ENCODE results near the gene PLPP4. TPM values are rescaled to one million over a fixed set of nuclear protein-coding genes. Genes with fewer than 3 reads are reported as not detected.
A peak's percentile ranks its signal among the peaks of the same experiment; 100 is the strongest.

The PLPP4 gene
- total RNA-seq, 1 experiment from 2014 or later: 14.7 TPM

DNA sequence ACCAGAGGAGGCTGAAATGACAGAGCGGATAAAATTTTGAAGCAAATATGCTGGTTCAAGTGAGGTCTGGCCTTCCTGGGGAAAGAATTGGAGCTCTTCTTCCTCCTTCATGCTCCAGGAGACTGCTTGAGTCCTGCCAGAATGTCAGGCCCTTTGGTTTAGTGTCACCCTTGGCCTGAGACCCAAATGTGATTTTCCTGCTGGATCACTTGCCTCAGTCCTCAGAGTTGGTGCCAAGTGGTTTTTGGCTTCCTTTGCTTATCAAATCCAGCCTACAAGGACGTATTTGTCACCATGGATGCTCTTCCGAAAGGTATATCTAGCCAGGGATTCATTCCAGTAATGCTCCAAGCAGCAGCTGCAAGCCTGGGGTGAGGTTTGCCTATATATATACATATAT lies 118.4 kb downstream of the PLPP4 start:
- no peak for DNase-seq (ENCODE audit: low spot score)

DNA sequence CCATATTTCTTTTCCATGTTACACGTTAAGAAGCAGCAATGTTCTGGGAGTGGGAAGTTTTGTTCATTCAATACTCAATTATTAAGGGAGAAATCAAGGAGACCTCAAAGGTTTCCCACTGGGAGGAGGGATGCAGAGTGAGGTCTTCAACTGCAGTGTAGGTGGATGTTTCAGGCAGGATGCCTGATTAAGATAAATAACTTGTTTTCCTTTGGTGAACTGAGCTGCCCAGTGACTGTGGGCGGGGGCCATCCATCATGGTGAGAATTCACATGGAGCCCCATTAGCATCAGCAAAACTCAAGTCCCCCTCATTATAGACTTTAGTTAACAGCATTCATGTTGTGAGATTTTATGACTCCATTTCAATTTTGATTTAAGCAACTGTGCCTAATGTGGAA lies 121.1 kb downstream of the PLPP4 start:
- no peak for DNase-seq (ENCODE audit: low spot score)

GRCh38 chr10:120578890-120579289 lies 121.9 kb downstream of the PLPP4 start:
- no peak for DNase-seq (ENCODE audit: low spot score)

DNA sequence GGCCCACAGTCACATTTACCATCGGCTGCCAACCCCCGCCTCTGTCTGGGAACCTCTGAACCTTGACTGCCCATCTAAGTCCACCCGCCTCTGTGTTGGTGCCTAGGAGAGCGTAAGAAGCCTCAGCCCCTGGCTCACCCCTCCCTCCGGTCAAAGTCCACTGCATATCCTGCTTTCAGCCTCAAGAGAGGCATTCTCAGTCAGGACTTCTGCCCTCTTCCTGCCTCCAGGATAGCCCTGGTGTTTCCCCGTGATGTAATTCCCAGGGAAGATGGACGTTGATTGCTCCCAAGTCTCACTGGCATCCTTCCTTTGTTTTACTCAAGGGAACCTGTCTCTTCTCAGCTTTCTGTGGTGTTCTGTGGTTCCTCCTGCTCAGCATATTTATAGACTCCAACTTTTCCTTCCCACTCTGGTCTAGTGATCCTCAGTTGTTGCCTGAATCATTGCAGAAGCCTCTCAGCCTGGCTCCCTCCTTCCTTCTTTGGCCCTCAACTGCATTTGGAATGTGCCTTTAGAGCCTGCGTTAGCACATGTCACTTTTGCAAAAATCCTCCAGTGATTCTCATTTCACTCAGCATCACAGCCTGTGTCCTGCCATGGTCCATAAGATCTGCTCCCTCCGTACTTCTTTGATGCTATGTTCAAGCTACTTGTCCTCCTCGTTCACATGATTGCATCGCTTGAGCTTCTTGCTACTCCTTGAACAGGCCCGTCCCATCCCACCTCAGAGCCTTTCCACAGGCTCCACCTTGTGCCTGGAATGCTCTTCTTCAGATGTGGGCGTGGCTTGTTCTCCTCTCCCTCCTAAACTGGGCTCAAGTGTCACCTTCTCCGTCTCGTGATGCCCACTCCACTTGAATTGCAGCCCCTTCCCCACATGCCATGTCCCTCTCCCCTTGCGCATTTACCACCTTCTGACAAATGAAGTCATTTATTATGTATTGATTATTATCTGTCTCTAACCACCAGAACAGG lies 124.2 kb downstream of the PLPP4 start:
- DNase-seq (ENCODE audit: low spot score): no peak

GRCh38 chr10:120582753-120583152 lies 125.7 kb downstream of the PLPP4 start:
- DNase-seq (ENCODE audit: low spot score): no peak

- no peak for DNase-seq (ENCODE audit: low spot score)
Measured at GRCh38 chr10:120583424-120584108, 126.5 kb downstream of the PLPP4 start.

DNA sequence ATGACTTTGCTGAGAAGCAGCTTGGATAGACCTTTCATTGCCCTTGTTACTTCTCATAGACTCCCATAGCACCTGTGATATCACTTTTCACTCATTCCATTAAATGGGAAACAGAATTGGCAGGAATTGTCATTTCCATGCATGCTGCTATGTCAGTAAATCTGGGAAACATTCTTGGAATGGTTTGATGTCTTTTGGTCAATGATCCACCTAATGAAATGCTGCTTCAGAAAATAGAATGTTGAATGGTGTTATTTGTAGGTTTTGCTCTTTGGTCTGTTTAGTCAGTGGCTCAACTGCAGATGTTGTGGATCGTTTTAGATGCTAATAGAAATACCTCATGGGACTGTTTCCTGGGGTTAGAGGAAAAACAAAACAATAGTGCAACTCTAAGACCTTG lies 127.8 kb downstream of the PLPP4 start:
- no peak for DNase-seq (ENCODE audit: low spot score)

DNA sequence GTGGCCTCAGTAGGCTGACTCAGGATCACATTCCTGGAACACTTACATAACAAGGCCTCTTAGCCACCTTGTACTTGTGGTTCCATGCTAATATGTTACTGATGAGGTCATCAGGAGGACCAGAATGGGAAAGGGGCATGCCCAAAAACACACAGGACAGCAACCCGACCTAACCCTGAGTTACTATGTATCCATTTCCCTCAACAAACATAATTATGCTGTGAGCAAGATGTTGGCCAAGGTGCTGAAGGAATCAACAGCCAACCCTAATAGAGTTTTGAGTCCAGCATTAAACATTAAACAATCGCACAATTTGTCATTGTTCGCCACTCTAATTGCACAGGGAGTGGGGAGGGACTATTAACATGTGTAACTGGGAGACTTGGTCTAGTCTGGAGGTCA lies 129.4 kb downstream of the PLPP4 start:
- peak; percentile 38 for DNase-seq (ENCODE audit: low spot score)

GRCh38 chr10:120587061-120587460 lies 130.0 kb downstream of the PLPP4 start:
- DNase-seq (ENCODE audit: low spot score): no peak

DNA sequence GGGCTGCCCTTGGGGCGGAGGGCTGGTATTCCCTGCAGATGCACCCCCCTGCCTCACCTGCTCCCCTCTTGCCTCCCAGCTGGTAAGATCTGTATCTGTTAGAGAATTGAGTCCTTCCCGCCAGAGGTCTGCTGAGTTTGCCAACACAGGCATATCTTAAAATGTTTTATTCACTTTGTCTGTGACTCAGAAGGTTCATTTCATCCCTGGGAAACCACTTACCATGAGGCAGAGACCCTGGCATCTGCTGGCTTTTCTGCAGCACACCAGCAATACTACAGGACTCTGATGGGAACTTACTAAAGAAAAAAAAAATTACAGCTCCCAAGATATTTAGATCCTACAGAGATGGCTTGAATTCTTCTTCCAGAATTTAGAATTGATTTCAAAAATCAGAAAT lies 131.3 kb downstream of the PLPP4 start:
- DNase-seq (ENCODE audit: low spot score): no peak

- no peak for DNase-seq (ENCODE audit: low spot score)
Measured at GRCh38 chr10:120593693-120594092, 136.7 kb downstream of the PLPP4 start.

- DNase-seq (ENCODE audit: low spot score): no peak
Measured at GRCh38 chr10:120597902-120598301, 140.9 kb downstream of the PLPP4 start.

DNA sequence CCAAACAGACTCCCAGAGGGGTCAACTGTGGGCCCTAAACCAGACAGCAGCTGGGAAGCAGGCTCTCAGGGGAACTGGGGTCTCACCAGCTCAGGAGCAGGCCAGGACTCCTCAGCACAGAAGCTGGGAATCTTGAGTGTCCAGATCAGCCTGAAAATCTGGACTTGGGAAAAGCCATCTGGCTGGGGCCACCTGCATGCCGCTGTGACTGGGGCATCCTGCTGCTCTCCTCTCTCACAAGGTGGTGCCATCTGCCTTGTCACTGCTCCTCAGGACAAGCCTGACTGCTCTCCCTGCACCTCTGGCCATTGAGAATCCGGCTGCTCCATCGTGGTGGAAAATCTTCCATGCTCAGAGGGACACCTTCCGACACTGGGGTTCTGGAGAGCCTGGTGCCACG lies 141.4 kb downstream of the PLPP4 start:
- no peak for DNase-seq (ENCODE audit: low spot score)

DNA sequence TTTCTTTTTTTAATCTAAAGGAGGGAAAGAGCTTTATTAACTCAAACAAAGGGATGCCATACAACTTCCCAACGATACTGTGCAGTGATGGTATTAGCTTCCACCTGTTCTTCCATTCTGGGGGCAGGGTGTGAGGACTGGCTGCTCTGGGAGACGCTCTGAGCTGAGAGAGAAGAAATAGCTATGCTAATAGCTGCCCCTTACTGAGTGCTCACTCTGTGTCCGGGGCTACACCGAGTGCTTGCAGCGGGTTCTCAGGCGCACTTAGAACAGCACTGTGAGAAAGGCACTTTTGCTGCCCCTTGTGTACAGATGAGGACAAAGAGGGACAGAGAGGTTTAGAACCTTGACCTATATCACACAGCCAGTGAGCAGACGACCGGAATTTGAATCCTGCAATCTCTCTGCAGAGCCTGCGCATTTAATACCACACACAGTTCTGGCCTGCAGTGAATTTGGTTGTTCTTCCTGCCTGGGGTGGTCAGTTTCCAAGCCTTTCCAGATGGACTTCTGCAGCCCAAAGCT lies 142.2 kb downstream of the PLPP4 start:
- DNase-seq (ENCODE audit: low spot score): no peak

DNA sequence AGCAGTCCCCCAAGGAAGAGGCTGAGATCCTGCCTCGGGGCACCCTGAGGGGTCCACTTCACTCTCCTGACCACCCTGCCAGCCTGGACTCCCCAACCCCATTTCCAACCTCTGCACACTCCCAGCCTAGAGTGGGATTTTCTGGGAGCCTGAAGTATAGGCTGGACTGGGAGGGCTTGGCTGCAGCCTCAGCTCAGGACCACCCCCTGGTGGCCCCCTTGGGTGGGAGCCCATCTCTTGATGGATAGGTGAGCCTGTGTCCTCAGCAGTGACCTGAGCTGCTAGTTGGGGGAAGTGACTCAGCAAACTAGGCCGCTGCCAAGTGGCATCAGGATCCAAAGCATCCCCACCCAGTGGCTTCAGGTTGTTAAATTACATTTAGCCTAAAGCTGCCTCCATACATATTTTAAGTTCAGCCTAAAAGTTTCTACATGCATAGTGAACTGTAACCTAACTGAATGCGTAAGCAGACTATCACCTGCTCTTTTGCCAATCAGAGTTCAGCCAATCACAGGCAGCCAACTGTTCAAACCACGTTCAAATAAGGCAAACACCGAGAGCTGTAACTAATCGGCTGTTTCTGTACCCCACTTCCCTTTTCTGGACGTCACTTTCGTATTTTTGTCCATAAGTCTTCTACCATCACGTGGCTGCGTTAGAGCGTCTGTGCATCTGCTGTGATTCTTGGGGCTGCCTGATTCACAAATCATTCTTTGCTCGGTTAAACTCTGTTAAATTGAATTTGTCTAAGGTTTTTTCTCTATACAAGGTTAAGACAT lies 144.0 kb downstream of the PLPP4 start:
- DNase-seq (ENCODE audit: low spot score): peak; percentile 64

DNA sequence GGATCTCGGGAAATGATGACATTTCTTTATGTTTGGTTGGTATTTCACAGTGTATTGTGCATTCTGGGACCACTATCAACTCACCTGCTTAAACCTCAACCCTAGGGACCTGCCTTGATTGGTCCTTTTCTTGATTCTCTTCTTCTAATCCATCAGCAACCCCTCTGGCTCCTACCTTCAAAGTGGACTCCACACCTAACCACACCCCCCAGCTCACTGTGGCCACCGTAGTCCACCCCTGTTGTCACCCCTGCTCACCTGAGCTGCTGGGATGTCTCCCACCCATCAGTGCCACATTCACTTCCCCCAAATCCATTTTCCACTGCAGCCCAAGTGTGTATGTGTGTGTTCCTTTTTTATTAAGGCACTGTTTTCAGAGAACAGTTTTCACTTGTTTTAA lies 145.0 kb downstream of the PLPP4 start:
- no peak for DNase-seq (ENCODE audit: low spot score)

GRCh38 chr10:120605410-120605809 lies 148.4 kb downstream of the PLPP4 start:
- no peak for DNase-seq (ENCODE audit: low spot score)

GRCh38 chr10:120606051-120606764 lies 149.2 kb downstream of the PLPP4 start:
- no peak for DNase-seq (ENCODE audit: low spot score)

DNA sequence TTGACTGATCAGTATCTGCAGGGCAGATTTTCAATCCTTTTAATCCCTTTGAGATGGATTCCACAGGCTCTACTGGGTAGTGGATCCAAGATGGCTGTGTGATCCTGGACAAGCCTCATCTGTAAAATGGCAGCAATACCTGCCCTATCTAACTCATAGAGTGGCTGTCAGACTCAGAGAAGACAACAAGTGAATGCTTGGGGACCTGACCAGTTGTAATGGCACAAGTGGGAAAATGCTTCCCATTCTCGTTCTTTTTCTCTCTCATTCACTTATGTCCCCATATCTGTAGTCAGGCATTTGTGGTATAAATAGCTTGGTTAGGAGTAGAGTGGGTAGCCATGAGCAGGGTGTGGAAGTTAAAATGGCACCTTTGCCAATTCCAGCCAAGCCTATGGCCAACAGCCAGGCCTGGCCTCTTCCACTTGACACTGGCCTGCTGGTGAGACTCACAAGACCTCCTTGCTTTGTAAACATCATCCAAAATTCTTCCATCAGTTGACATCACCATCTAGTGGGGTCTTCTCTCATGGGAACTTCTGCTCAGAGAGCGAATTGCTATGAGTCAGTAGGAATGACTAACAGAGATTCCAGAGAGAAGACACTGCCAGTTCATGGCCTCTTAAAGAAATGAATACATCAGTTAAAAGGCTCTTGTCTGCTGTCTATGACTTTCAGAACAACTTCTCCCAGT lies 150.1 kb downstream of the PLPP4 start:
- peak; percentile 16 for DNase-seq (ENCODE audit: low spot score)

Data from H4 (cell line).